ENCODE data around the gene ABAT. TPM values are rescaled to one million over a fixed set of nuclear protein-coding genes. Genes with fewer than 3 reads are reported as not detected.

Gene ABAT
- total and polyA plus RNA-seq, 2 donors (not counting 1 experiment from before 2014, with no cell fraction given), result 6.2 to 14.3 TPM

DNA sequence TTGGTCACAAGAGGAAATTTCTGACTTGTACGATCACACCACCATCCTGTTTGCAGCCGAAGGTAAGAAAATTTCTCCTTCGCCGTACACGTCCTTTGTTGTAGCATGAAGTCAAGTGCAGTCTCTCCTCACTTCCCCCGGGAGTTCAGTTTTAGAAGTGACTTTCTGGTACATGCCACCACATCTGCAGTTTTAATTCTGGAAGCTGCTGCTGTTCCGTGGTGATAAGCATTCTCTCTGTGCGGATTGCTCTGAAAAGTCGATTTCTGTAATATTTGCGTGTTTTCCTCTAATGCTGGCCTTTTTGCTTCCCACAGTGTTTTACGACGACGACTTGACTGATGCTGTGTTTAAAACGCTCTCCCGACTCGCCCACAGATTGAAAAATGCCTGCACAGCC, 32.3 kb upstream of the ABAT start:
- no peaks in the 10 kb centered on the region for H3K27me3 Mint-ChIP-seq
- DNase-seq, result no peak
- Histone ChIP-seq H3K36me3 (replicated peaks in 1 of 2; ENCODE audit: control extremely low read depth in 1 of 2, control insufficient read depth in 1 of 2, extremely low read depth in 1 of 2, insufficient read depth in 2 of 2, low read length in 1 of 2) (peaks cover 4 to 78% of the 10 kb centered on the region in 2 experiments), H4K20me1 (ENCODE audit: control insufficient read depth, insufficient read depth, low read length, poor library complexity, severe bottlenecking) (no peaks in the 10 kb centered on the region), H2AFZ (ENCODE audit: insufficient read depth, low read depth, low read length, poor library complexity, severe bottlenecking) (no peak overlapping the region), H3K9me3 (ENCODE audit: control extremely low read depth in 1 of 3, control insufficient read depth in 2 of 3, insufficient read depth in 1 of 3, low read length in 2 of 3) (no peaks in the 10 kb centered on the region), H3K79me2 (ENCODE audit: control insufficient read depth, insufficient read depth, low read length) (no peaks in the 10 kb centered on the region), H3K4me3 (ENCODE audit: control extremely low read depth in 1 of 5, extremely low read depth in 1 of 5, insufficient read depth in 1 of 5, low read depth in 2 of 5, low read length in 4 of 5) (no peak overlapping the region), H3K9ac (ENCODE audit: low read length) (no peak overlapping the region), H3K4me2 (replicated peaks; ENCODE audit: low read depth, low read length, poor library complexity, severe bottlenecking) (no peak overlapping the region), H3K27me3 (replicated peaks in 1 of 4; ENCODE audit: control extremely low read depth in 1 of 4, control insufficient read depth in 3 of 4, insufficient read depth in 4 of 4, low read length in 3 of 4) (no peaks in the 10 kb centered on the region), H3K4me1 (ENCODE audit: control insufficient read depth in 2 of 2, insufficient read depth in 2 of 2, low read length in 2 of 2) (peaks cover 5% of the 10 kb centered on the region in 2 donors), H3K27ac (ENCODE audit: low read length in 2 of 2) (no peak overlapping the region)
- H3K27ac Mint-ChIP-seq, result no peak overlapping the region
- H3K9me3 Mint-ChIP-seq (ENCODE audit: insufficient read depth), result no peaks in the 10 kb centered on the region
- no peak overlapping the region for H3K4me3 Mint-ChIP-seq
- ChIA-PET POLR2A (no interaction called here), CTCF (no interaction called here)
- peaks cover 9% of the 10 kb centered on the region for H3K4me1 Mint-ChIP-seq
- ATAC-seq (ENCODE audit: low read depth), result no peak
- TF ChIP-seq, protein P1, sequence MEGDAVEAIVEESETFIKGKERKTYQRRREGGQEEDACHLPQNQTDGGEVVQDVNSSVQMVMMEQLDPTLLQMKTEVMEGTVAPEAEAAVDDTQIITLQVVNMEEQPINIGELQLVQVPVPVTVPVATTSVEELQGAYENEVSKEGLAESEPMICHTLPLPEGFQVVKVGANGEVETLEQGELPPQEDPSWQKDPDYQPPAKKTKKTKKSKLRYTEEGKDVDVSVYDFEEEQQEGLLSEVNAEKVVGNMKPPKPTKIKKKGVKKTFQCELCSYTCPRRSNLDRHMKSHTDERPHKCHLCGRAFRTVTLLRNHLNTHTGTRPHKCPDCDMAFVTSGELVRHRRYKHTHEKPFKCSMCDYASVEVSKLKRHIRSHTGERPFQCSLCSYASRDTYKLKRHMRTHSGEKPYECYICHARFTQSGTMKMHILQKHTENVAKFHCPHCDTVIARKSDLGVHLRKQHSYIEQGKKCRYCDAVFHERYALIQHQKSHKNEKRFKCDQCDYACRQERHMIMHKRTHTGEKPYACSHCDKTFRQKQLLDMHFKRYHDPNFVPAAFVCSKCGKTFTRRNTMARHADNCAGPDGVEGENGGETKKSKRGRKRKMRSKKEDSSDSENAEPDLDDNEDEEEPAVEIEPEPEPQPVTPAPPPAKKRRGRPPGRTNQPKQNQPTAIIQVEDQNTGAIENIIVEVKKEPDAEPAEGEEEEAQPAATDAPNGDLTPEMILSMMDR (IDR thresholded peaks at IDR 0.05), result no peak
- TF ChIP-seq EZH2 (IDR thresholded peaks at IDR 0.05; ENCODE audit: borderline replicate concordance, insufficient read depth, low read depth, low read length, poor library complexity, severe bottlenecking), result no peak
- intact Hi-C loops (cut with micrococcal nuclease), result no loop called here
- 84% methylated on average over 16 of the region's 16 CpGs for WGBS (ENCODE audit: insufficient coverage)

- H3K27ac Mint-ChIP-seq, result peak overlapping the region; percentile 35
- peak overlapping the region; percentile 35 for H3K4me2 ChIP-seq (replicated peaks; ENCODE audit: low read depth, low read length, poor library complexity, severe bottlenecking)
Measured at GRCh38 chr16:8644211-8645140, 29.9 kb upstream of the ABAT start.

More at GRCh38 chr16:8644211-8645140, 29.9 kb upstream of the ABAT start:
- WGBS (ENCODE audit: insufficient coverage), result 67% methylated on average over 21 of the region's 29 CpGs
- Histone ChIP-seq H3K27ac (ENCODE audit: low read length in 2 of 2) (peak overlapping the region in 1 of 2 donors; percentile 52), H3K9me3 (ENCODE audit: control extremely low read depth in 1 of 3, control insufficient read depth in 2 of 3, insufficient read depth in 1 of 3, low read length in 2 of 3) (no peaks in the 10 kb centered on the region), H3K79me2 (ENCODE audit: control insufficient read depth, insufficient read depth, low read length) (no peaks in the 10 kb centered on the region), H3K27me3 (replicated peaks in 1 of 4; ENCODE audit: control extremely low read depth in 1 of 4, control insufficient read depth in 3 of 4, insufficient read depth in 4 of 4, low read length in 3 of 4) (no peaks in the 10 kb centered on the region), H2AFZ (ENCODE audit: insufficient read depth, low read depth, low read length, poor library complexity, severe bottlenecking) (no peak overlapping the region), H3K4me1 (ENCODE audit: control insufficient read depth in 2 of 2, insufficient read depth in 2 of 2, low read length in 2 of 2) (peaks cover 5% of the 10 kb centered on the region in 2 donors), H4K20me1 (ENCODE audit: control insufficient read depth, insufficient read depth, low read length, poor library complexity, severe bottlenecking) (no peaks in the 10 kb centered on the region), H3K9ac (ENCODE audit: low read length) (no peak overlapping the region), H3K36me3 (replicated peaks in 1 of 2; ENCODE audit: control extremely low read depth in 1 of 2, control insufficient read depth in 1 of 2, extremely low read depth in 1 of 2, insufficient read depth in 2 of 2, low read length in 1 of 2) (peaks cover 4 to 69% of the 10 kb centered on the region in 2 experiments), H3K4me3 (ENCODE audit: control extremely low read depth in 1 of 5, extremely low read depth in 1 of 5, insufficient read depth in 1 of 5, low read depth in 2 of 5, low read length in 4 of 5) (peak overlapping the region in 1 of 5 experiments; percentile 54)
- Mint-ChIP-seq H3K9me3 (ENCODE audit: insufficient read depth) (no peaks in the 10 kb centered on the region), H3K4me3 (no peak overlapping the region), H3K27me3 (no peaks in the 10 kb centered on the region), H3K4me1 (peaks cover 9% of the 10 kb centered on the region)
- ATAC-seq (ENCODE audit: low read depth) (peak; percentile 53), DNase-seq (peak; percentile 15)
- TF ChIP-seq EZH2 (IDR thresholded peaks at IDR 0.05; ENCODE audit: borderline replicate concordance, insufficient read depth, low read depth, low read length, poor library complexity, severe bottlenecking), result no peak
- TF ChIP-seq, protein P1 (IDR thresholded peaks at IDR 0.05), result no peak
- POLR2A ChIA-PET, result no interaction called here
- CTCF ChIA-PET, result interaction anchor here (0.9 kb wide), 1 partner anchor 13 kb away, joined by 3 read pairs; no protein-coding TSS in a partner anchor
- intact Hi-C loops (cut with micrococcal nuclease), result no loop called here

Measured in B cell (primary cell).